ENCODE results near the gene FMN2.

The FMN2 gene

GRCh38 chr1:240194120-240194519 lies 102.4 kb downstream of the FMN2 start:
- peak; percentile 80 for DNase-seq (ENCODE audit: low read depth)

DNA sequence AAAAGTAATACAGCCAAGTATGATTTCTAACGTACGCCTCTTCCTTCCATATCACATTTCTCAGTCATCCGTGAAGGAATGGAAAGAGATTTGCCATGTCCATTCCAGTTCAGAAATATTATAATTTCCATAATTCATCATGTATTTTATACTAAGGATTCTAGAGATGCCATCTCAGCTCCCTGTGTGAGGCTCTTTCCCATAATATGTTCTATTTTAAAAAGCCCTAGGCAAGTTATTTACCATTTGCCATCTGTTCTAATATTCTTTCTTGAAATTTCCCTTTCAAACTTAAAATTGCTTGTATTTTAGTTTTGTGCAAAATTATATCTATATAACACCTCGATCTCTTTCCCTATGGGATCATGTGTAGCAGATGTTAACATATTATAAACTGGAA lies 106.7 kb downstream of the FMN2 start:
- no peak for DNase-seq (ENCODE audit: low read depth)
- no peak overlapping the region for H3K4me3 ChIP-seq (ENCODE audit: control insufficient read depth, low read depth, low read length)
- TF ChIP-seq CTCF (conservative IDR thresholded peaks at IDR 0.05; ENCODE audit: control insufficient read depth, insufficient read depth, low read depth, low read length) = no peak

More at GRCh38 chr1:240194120-240194519, 102.4 kb downstream of the FMN2 start:
- no peak for TF ChIP-seq CTCF (conservative IDR thresholded peaks at IDR 0.05; ENCODE audit: control insufficient read depth, insufficient read depth, low read depth, low read length)
- no peak overlapping the region for H3K4me3 ChIP-seq (ENCODE audit: control insufficient read depth, low read depth, low read length)

GRCh38 chr1:240199758-240200645 lies 108.3 kb downstream of the FMN2 start:
- no peak overlapping the region for H3K4me3 ChIP-seq (ENCODE audit: control insufficient read depth, low read depth, low read length)
- TF ChIP-seq CTCF (conservative IDR thresholded peaks at IDR 0.05; ENCODE audit: control insufficient read depth, insufficient read depth, low read depth, low read length) = no peak
- no peak for DNase-seq (ENCODE audit: low read depth)

- no peak for DNase-seq (ENCODE audit: low read depth)
- no peak overlapping the region for H3K4me3 ChIP-seq (ENCODE audit: control insufficient read depth, low read depth, low read length)
- no peak for TF ChIP-seq CTCF (conservative IDR thresholded peaks at IDR 0.05; ENCODE audit: control insufficient read depth, insufficient read depth, low read depth, low read length)
Observed at GRCh38 chr1:240201931-240202330, 110.2 kb downstream of the FMN2 start.

DNA sequence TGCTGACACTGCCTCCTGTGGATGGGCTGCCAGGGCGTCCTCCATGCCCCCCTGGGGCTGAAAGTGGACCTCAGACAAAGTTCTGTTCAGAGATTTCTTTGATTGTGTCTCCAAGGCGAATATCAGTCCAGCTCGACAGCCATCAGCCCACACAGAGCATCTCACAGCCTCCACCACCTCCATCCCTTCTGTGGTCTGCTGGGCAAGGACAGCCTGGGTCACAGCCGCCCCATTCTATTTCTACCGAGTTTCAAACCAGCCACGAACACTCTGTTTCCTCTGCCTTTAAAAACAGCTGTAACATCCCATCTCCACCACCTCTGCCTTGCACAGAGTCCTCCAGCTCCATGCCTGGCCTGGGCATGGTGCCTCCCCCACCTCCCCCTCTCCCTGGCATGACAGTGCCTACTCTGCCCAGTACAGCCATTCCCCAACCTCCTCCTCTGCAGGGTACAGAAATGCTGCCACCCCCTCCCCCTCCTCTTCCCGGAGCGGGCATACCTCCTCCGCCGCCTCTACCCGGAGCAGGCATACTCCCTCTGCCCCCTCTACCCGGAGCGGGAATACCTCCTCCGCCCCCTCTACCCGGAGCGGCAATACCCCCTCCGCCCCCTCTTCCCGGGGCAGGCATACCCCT lies 115.5 kb downstream of the FMN2 start:
- no peak for DNase-seq (ENCODE audit: low read depth)
- no peak for TF ChIP-seq CTCF (conservative IDR thresholded peaks at IDR 0.05; ENCODE audit: control insufficient read depth, insufficient read depth, low read depth, low read length)
- H3K4me3 ChIP-seq (ENCODE audit: control insufficient read depth, low read depth, low read length) = no peak overlapping the region

GRCh38 chr1:240210026-240210425 lies 118.3 kb downstream of the FMN2 start:
- no peak overlapping the region for H3K4me3 ChIP-seq (ENCODE audit: control insufficient read depth, low read depth, low read length)
- TF ChIP-seq CTCF (conservative IDR thresholded peaks at IDR 0.05; ENCODE audit: control insufficient read depth, insufficient read depth, low read depth, low read length) = no peak
- DNase-seq (ENCODE audit: low read depth) = no peak

Measured in fibroblast of mammary gland (primary cell).